A204.1 (cell line): Measurements from ENCODE around the gene OR2C1.

Experiments used
- FAIRE-seq: peaks from 2 replicates; lab custom pipeline; 2012; peaks lifted over from hg19 to GRCh38; lab: Jason Lieb, UNC

Gene OR2C1

GRCh38 chr16:3355589-3355988 lies at the start of gene OR2C1:
Gene OR2C1 (plus strand): TSS chr16:3355889. CDS start chr16:3355941, 52 bp downstream.
- FAIRE-seq, result no peak

DNA sequence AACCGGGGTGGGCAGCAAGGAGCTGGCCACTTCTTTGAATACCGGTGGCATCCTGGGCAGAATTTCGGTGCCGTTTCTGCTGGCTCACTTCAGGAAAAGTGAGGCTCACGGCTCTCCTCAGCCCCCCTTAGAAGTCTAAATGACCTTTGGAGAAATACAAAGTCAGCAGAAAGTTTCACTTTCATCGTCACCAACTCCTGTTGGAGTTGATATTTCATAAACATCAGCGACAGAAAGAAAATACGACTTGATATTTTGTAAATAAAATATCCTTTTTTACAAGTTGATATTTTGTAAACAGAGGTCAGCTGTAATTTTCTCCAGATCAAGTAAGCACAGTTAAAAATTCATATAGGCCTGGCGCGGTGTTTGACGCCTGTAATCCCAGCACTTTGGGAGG lies 49.6 kb upstream of the OR2C1 start:
- no peak for FAIRE-seq

DNA sequence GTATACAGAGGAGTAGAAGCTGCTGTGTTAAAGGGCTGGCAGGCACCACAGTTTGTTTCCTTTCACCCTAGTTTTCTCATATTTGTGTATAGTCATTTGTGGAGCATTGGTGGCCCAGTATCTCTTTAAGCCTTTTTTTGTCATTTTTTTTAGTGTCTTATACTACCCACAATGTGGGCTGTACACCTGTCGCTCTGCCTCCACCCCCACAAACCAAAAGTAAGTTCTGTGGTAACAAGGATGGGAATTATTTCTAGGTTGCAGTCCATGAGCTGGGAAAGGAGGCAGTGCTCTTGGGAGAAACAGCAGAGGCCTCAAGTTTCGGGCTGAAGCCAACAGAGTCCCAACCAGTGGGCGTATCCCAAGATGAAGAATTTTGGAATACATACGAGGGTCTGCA lies 44.2 kb upstream of the OR2C1 start:
- FAIRE-seq, result no peak

GRCh38 chr16:3317315-3317999 lies 38.2 kb upstream of the OR2C1 start:
- FAIRE-seq, result no peak

DNA sequence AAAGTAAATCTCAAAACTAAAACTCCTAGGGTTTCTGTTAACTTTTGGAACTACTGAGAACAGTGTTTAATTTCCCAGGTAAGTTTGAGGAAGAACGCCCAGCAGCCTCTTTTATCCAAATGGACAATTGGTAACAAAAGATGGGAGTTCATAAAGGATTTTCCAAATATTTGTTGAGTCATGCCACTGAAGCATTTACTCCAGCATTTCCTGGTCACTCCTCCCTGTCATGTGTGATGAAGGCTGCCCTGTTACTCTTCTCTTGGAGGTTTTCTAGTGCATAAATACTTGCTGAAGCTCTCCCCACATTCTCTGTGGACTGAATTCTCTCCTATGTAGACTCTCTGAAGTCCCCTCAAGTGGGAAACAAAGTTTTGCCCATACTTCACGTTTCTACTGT lies 33.9 kb upstream of the OR2C1 start:
- no peak for FAIRE-seq

DNA sequence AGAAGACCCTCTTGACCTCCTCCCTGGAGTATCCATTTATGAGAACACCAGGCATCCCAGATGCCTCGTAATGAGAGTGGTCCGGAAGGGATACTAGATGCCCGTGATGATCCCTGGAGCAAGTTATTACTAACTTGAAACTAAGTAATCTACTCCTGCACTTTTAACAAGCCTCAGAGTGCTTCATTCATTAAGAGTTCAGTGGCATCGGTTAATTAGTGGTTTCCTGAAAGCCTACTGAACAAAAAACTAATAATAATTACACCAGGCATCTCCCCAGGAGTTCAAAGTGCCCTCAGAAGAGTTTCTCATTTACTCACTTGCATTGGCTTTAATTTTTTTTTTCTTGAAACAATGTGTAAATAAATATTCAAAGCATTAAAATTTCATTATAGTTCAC lies 28.2 kb upstream of the OR2C1 start:
- FAIRE-seq, result no peak

- FAIRE-seq, result no peak
These were observed 27.6 kb upstream of the OR2C1 start for GRCh38 chr16:3328104-3328503.

DNA sequence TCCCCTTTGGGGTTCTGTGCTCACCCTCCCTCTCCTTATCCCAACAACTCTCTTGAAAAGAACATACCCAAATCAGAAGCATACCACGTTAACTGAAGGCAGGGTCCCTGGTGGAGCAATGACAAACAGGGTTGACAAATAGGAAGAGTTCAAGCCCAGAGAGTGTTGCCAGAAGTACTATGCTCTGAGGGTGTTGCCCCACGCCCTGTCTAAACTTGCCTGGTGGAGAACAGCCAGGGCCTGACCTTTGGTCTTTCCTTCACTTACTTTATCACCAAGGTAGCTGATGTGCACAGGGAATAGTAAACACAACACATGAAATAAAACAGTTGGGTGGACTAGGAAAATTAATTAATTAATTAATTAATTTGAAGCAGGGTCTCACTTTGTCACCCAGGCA lies 27.0 kb upstream of the OR2C1 start:
- no peak for FAIRE-seq

DNA sequence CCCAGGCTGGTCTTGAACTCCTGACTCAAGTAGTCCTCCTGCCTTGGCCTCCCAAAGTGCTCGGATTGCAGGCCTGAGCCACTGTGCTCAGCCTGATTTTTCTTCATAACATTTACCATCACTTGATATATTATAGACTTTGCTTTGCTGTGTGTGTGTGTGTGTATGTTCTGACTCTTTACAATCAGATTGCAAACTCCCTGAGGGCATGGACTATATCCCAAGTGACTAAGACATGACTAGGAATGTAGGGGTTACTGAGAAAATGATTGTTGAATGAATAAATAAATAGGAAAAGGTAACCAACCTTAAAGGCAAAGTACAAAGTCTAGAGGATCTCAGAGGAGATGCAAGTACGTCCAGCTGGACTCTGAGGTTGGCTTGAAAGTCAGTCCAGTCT lies 9.6 kb upstream of the OR2C1 start:
- FAIRE-seq, result no peak

GRCh38 chr16:3347586-3347985 lies 8.1 kb upstream of the OR2C1 start:
- FAIRE-seq, result no peak

GRCh38 chr16:3348547-3349167 lies 7.0 kb upstream of the OR2C1 start:
- no peak for FAIRE-seq

- no peak for FAIRE-seq
These were observed 6.5 kb upstream of the OR2C1 start for GRCh38 chr16:3349175-3349574.

DNA sequence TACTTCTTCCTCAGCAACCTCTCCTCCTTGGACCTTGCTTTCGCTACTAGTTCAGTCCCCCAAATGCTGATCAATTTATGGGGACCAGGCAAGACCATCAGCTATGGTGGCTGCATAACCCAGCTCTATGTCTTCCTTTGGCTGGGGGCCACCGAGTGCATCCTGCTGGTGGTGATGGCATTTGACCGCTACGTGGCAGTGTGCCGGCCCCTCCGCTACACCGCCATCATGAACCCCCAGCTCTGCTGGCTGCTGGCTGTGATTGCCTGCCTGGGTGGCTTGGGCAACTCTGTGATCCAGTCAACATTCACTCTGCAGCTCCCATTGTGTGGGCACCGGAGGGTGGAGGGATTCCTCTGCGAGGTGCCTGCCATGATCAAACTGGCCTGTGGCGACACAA lies 429 bp downstream of the OR2C1 start:
- no peak for FAIRE-seq

DNA sequence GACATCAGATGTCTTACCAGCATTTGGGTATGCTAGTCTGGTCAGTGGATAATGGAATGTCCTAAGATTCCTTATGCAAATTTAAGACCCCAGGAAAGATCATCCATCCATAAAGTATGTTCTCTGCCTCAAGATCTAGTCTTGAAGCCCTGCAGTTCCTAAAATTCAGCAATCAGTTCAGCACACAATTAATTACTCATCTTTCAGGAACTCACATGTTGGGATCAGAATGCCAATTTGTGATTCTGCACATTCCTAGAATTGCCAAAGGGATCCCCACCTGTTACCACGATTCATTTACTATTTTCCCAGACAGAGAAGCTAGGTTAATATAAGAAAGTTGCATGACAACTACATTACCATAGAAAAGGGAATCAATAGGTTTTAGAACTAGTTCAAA lies 3.2 kb downstream of the OR2C1 start:
- FAIRE-seq, result no peak

GRCh38 chr16:3362931-3363330 lies 7.2 kb downstream of the OR2C1 start:
- FAIRE-seq, result no peak

DNA sequence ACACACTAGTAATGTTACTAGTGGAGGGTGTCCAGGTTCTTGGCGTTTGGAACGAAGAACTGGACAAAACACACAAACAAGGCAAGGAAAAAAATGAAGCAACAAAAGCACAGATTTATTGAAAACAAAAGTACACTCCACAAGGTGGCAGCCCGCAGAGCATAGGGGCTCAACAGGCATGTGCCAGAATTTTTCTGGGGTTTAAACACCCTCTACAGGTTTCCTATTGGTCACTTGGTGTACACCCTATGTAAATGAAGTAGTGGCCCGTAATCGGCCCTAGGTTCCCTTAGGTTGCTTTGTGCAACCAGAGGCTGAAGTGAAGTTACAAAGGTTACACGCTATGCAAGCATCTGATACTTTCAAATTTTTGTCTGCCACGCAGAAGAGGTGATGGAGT lies 8.1 kb downstream of the OR2C1 start:
- no peak for FAIRE-seq

DNA sequence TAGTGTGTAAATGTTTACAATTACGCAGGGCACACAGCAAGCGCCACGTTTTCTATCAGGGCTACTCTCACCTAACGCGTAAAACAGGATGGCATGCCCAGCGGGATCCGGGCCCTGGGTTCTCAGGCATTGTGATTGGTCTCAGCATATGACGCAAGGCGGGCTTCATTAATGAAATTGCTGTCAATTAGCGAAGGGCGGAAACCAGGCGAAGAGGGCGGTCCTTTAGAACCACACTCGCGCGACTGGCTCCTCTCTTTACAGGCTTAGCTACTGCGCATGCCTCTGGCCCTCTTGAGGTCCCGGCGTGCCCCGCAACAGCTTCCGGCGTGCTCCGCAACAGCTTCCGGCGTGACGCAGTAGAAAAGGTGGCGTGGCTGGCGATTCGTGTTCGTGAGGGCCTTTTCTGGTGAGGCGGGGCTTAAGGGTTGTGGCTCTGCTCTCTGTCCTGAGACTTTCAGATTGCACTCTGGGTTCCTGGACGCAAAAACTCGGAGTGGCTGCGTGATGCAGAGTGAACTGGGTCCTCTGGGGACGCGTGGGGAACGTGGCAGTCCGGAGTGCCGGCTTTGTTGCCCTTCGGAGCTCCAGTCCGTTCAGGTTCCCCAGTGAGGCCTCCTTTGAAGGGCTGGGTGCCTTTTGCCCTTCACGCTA lies 9.2 kb downstream of the OR2C1 start:
- FAIRE-seq, result peak; percentile 89

DNA sequence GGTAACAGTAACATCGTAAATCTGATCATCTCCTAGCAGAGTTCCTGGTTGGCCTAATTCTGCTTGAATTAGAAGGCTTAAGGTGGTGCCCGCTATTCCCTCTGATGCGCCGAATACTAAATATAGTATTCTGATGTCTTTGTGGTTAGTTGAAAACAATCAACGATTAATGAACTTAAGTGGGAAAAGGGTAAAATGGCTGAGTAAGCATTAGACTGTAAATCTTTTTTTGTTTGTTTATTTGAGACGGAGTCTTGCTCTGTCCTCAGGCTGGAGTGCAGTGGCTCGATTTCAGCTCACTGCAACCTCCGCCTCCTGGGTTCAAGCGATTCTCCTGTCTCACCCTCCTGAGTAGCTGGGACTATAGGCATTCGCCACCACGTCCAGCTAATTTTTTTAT lies 13.4 kb downstream of the OR2C1 start:
- FAIRE-seq, result no peak

GRCh38 chr16:3375680-3376079 lies 20.0 kb downstream of the OR2C1 start:
- no peak for FAIRE-seq

- no peak for FAIRE-seq
These were observed 22.2 kb downstream of the OR2C1 start for GRCh38 chr16:3377917-3378316.

- no peak for FAIRE-seq
These were observed 27.4 kb downstream of the OR2C1 start for GRCh38 chr16:3383045-3383448.

- no peak for FAIRE-seq
These were observed 32.6 kb downstream of the OR2C1 start for GRCh38 chr16:3388325-3388724.

DNA sequence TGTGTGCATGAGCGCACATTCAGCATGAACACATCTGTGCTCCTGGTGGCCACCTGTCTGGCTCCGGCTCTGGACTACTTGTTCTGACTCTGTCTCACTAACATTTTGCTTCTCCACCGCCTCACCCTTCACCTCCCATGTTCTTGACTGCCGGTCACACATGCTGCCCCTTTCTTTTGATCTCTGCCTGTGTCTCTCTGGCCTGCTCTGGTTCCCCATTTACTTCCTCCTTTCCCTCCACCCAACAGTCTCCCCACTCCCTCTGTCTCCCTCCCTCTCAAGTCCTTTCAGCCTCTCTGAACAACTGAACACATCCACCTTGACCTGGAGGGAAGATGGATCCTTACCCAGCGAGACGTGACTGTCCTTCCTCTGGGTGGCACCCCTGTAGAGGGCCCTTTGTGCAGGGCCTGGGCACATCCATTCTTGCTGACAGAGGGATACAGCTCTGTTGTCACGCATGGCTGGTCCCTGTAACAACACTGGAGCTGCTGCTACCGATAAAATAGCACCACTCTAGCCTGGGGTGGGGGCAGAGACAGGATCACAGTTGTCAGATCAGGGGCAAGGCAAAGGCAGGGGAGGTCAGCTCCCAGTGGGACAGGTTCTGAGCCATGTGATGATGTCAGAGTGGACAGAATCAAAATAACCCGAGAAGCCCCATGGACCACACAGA lies 34.1 kb downstream of the OR2C1 start:
- no peak for FAIRE-seq
